Vagina (tissue), 2 donors: ENCODE measurements around the gene ANKRD24.

ENCODE experiments used
- POLR2A ChIP-seq, 2 donors: fragments of 450-650 bp; IDR thresholded peaks; one replicate each; pipeline ENCODE4 v1.6.1; 2017; ENCODE audit warnings: antibody characterized with exemption in 2 of 2, mild to moderate bottlenecking in 2 of 2, moderate library complexity in 2 of 2
- TF ChIP-seq, protein P1 (sequence below), 3 experiments: fragments of 450-650 bp in 2 of 3; fragments of 200-600 bp in 1 of 3; sonication (generic) in 1 of 3; IDR thresholded peaks; one replicate each; pipeline ENCODE4 v1.5.1; 2017 to 2019; ENCODE audit warnings: antibody characterized with exemption in 3 of 3, mild to moderate bottlenecking in 2 of 3, moderate library complexity in 2 of 3

DNA sequence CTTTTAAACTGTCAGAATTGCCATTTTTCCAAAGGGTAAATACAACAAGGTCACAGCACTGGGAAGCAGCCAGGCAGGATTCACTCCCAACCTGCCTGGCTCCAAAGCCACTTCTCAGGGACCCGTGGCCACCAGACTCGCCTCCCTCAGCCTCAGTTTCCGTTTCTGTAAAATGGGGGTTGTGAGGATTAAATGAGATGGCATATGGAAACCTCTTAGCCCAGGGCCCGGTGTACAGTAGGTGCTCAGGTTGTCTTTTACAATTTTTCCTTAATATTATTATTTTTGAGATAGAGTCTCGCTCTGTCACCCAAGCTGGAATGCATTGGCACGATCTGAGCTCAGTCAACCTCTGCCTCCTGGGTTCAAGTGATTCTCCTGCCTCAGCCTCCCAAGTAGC lies 74.5 kb downstream of the ANKRD24 start:
- TF ChIP-seq, protein P1, sequence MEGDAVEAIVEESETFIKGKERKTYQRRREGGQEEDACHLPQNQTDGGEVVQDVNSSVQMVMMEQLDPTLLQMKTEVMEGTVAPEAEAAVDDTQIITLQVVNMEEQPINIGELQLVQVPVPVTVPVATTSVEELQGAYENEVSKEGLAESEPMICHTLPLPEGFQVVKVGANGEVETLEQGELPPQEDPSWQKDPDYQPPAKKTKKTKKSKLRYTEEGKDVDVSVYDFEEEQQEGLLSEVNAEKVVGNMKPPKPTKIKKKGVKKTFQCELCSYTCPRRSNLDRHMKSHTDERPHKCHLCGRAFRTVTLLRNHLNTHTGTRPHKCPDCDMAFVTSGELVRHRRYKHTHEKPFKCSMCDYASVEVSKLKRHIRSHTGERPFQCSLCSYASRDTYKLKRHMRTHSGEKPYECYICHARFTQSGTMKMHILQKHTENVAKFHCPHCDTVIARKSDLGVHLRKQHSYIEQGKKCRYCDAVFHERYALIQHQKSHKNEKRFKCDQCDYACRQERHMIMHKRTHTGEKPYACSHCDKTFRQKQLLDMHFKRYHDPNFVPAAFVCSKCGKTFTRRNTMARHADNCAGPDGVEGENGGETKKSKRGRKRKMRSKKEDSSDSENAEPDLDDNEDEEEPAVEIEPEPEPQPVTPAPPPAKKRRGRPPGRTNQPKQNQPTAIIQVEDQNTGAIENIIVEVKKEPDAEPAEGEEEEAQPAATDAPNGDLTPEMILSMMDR (IDR thresholded peaks at IDR 0.05): no peak
- TF ChIP-seq POLR2A (IDR thresholded peaks at IDR 0.05): no peak
